DOHH2 (cell line): ENCODE data around the gene MRPS5.

Experiments
- H3F3A ChIP-seq: fragments of 200-600 bp; sonication (generic), shearing (Covaris generic); 2 replicates; pipeline ENCODE4 v1.6.0; 2016; ENCODE audit warnings: antibody characterized with exemption, mild to moderate bottlenecking; ENCODE audit not compliant: control insufficient read depth, insufficient read depth
- H3K27ac ChIP-seq: fragments of 200-600 bp; sonication (generic); 2 replicates; pipeline ENCODE4 v1.5.1; 2014; ENCODE audit warnings: low read depth, mild to moderate bottlenecking, low read length, moderate library complexity
- H3K27me3 ChIP-seq: fragments of 200-600 bp; sonication (generic); 2 replicates; pipeline ENCODE4 v1.6.1; 2014; ENCODE audit warnings: mild to moderate bottlenecking, low read length, mixed read lengths; ENCODE audit not compliant: control insufficient read depth
- H3K36me3 ChIP-seq: fragments of 200-600 bp; sonication (generic); 2 replicates; pipeline ENCODE4 v1.6.1; 2014; ENCODE audit warnings: mild to moderate bottlenecking, low read length, moderate library complexity, mixed read lengths; ENCODE audit not compliant: control insufficient read depth
- H3K4me1 ChIP-seq: fragments of 200-600 bp; sonication (generic); 2 replicates; pipeline ENCODE4 v1.6.1; 2014; ENCODE audit warnings: mild to moderate bottlenecking, low read length, mixed read lengths; ENCODE audit not compliant: control insufficient read depth
- H3K4me2 ChIP-seq: fragments of 200-600 bp; sonication (generic); 2 replicates; pipeline ENCODE4 v1.6.0; 2014; ENCODE audit warnings: mild to moderate bottlenecking, low read length, moderate library complexity
- H3K4me3 ChIP-seq: fragments of 200-600 bp; sonication (generic); 2 replicates; pipeline ENCODE4 v1.5.1; 2014; ENCODE audit warnings: mild to moderate bottlenecking, low read length, mixed read lengths
- H3K79me2 ChIP-seq: fragments of 200-600 bp; sonication (generic); 2 replicates; pipeline ENCODE4 v1.6.1; 2014; ENCODE audit warnings: mild to moderate bottlenecking, low read length, mixed read lengths; ENCODE audit not compliant: control insufficient read depth
- H3K9me2 ChIP-seq: fragments of 200-600 bp; sonication (generic); replicated peaks from 2 replicates; pipeline ENCODE4 v1.6.1; 2014; ENCODE audit warnings: mild to moderate bottlenecking, low read length, mixed read lengths; ENCODE audit not compliant: control insufficient read depth
- H3K9me3 ChIP-seq: fragments of 200-600 bp; sonication (generic); 2 replicates; pipeline ENCODE4 v1.6.1; 2014; ENCODE audit warnings: antibody characterized with exemption, low read length, mixed read lengths; ENCODE audit not compliant: control insufficient read depth, insufficient read depth
- H4K20me1 ChIP-seq: fragments of 200-600 bp; sonication (generic); 2 replicates; pipeline ENCODE4 v1.6.0; 2014; ENCODE audit warnings: low read depth, mild to moderate bottlenecking, antibody characterized with exemption, low read length, moderate library complexity; ENCODE audit not compliant: control insufficient read depth, insufficient read depth
- EZH2phosphoT487 ChIP-seq: fragments of 200-600 bp; sonication (generic); IDR thresholded peaks from 2 replicates; pipeline ENCODE4 v1.6.1; 2017; ENCODE audit warnings: borderline replicate concordance, mild to moderate bottlenecking, antibody characterized with exemption, low read length, moderate library complexity, mixed read lengths
- TF ChIP-seq, protein P1 (sequence below): fragments of 200-600 bp; sonication (generic); IDR thresholded peaks from one replicate; pipeline ENCODE4 v1.5.1; 2014; ENCODE audit warnings: antibody characterized with exemption, mild to moderate bottlenecking, low read depth, low read length; ENCODE audit not compliant: poor library complexity, severe bottlenecking

The MRPS5 gene

DNA sequence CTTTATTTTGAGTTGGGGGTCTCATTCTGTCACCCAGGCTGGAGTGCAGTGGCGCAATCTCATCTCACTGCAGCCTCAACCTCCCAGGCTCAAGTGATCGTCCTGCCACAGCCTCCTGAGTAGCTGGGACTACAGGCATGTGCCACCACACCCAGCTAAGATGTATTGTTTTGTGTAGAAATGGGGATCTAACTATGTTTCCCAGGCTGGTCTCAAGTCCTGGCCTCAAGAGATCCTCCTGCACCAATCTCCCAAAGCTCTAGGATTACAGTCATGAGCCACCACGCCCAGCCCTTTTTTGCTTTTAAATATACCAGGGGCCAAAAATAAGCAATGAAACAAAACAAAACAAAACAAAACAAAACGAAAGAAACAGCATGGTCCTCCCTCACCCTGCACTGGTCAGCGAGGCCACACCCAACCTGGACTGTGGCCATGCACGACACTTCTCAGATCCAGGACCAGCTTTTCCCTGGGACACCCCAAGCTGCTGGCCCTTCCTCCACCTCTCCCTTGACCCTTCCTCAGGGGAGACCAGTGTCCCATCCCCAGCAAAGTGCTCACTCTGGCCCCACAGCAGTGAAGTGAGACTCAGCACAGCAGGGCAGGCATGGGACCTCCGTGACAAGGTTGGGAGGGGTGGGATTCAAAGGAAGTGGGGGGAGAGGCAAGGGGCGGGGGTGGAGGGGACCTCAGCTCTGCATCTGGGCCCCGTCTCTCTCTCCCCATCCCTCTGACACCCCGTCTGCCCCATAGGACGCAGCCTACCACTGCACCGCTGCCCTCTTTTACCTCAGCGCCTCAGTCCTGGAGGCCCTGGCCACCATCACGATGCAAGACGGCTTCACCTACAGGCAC is 72.6 kb downstream of the MRPS5 start:
- Histone ChIP-seq H3K27ac (no peak overlapping the region), H3K9me3 (no peaks in the 10 kb centered on the region), H3K4me1 (no peaks in the 10 kb centered on the region), H4K20me1 (no peaks in the 10 kb centered on the region), H3K4me3 (no peak overlapping the region), H3K79me2 (no peaks in the 10 kb centered on the region), H3K9me2 (no peaks in the 10 kb centered on the region), H3K27me3 (peaks cover 6% of the 10 kb centered on the region; the same call in 1 of the 2 replicates), H3F3A (no peaks in the 10 kb centered on the region), H3K4me2 (no peak overlapping the region), H3K36me3 (no peaks in the 10 kb centered on the region)
- TF ChIP-seq, protein P1, sequence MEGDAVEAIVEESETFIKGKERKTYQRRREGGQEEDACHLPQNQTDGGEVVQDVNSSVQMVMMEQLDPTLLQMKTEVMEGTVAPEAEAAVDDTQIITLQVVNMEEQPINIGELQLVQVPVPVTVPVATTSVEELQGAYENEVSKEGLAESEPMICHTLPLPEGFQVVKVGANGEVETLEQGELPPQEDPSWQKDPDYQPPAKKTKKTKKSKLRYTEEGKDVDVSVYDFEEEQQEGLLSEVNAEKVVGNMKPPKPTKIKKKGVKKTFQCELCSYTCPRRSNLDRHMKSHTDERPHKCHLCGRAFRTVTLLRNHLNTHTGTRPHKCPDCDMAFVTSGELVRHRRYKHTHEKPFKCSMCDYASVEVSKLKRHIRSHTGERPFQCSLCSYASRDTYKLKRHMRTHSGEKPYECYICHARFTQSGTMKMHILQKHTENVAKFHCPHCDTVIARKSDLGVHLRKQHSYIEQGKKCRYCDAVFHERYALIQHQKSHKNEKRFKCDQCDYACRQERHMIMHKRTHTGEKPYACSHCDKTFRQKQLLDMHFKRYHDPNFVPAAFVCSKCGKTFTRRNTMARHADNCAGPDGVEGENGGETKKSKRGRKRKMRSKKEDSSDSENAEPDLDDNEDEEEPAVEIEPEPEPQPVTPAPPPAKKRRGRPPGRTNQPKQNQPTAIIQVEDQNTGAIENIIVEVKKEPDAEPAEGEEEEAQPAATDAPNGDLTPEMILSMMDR = no peak
- TF ChIP-seq EZH2phosphoT487 = no peak

DNA sequence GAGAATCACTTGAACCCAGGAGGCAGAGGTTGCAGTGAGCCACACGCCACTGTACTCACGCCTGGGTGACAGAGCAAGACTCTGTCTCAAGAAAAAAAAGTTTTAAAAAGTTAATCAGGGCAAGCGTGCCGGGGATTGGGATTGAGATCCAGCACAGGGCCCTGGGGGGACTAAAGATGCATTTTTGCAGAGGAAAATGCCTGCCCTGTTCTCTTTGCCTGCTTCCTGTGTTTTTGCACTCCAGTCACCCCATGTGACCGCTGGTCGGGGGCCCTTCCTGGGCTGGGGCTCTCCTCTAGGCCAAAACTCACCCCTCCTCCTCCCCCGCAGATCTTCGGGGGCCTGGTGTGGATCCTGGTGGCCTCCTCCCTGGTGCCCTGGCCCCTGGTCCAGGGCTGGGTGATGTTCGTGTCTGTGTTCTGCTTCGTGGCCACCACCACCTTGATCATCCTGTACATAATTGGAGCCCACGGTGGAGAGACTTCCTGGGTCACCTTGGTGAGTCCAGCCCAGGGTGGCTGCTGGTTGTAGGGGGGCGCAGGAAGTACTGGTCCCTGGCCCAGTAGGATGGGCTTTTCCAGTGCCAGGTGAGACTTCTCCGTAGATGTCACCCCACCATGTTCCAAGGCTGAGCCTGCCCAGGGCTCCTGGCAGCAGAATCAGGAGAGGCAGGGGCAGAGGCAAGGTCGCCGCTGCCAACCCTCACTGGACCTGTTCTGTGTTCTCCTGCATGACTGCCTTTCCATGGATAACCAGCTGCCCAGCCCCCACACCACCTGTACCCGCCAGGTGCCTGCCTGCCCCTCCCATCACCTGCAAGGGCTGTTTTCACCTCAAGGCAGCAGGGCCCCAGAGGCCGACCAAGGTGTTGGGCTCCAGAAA is 73.7 kb downstream of the MRPS5 start:
- no peaks in the 10 kb centered on the region for H3K4me1 ChIP-seq
- H3K79me2 ChIP-seq = no peaks in the 10 kb centered on the region
- no peaks in the 10 kb centered on the region for H3K9me3 ChIP-seq
- no peaks in the 10 kb centered on the region for H3K9me2 ChIP-seq
- H3K36me3 ChIP-seq = no peaks in the 10 kb centered on the region
- H3F3A ChIP-seq = no peaks in the 10 kb centered on the region
- H3K27me3 ChIP-seq = peaks cover 15% of the 10 kb centered on the region
- no peak overlapping the region for H3K4me2 ChIP-seq
- H4K20me1 ChIP-seq = no peaks in the 10 kb centered on the region
- no peak overlapping the region for H3K27ac ChIP-seq
- TF ChIP-seq, protein P1 = no peak
- TF ChIP-seq EZH2phosphoT487 = no peak
- H3K4me3 ChIP-seq = no peak overlapping the region

DNA sequence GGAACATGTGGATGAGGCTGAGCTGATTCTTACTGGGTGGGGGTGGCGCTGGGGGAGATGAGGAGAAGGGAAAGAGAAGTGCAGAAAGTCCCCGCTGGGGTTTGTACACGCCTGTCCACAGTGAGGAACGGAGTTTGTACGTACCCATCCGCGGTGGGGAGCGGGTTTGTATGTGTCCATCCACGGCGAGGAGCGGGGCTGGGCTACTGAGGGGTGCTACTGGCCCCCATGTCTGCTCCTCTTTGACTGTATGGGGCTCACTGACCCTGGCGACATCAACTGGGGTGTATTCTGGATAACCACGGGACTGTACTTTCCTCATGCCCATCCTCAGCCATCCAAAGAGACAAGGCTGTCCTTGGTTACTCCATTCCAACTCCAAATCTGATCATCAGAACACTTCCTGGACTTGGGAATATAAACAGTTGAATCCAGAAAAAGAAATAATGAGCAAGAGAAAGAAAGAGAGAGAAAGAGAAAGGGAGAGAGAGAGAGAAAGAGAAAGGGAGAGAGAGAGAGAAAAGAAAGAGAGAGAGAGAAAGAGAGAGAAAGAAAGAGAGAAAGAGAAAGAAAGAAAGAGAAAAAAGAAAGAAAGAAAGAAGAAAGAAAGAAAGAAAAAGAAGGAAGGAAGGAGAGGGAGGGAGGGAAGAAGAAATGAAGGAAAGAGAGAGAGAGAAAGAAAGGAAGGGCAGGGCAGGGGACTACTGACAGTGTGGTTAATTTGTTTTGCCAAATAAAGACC is 75.1 kb downstream of the MRPS5 start:
- Histone ChIP-seq H3K4me1 (no peaks in the 10 kb centered on the region), H3K79me2 (no peaks in the 10 kb centered on the region), H3K9me3 (no peaks in the 10 kb centered on the region), H3K36me3 (no peaks in the 10 kb centered on the region), H3K27ac (no peak overlapping the region), H4K20me1 (no peaks in the 10 kb centered on the region), H3K4me2 (no peak overlapping the region), H3F3A (no peaks in the 10 kb centered on the region), H3K27me3 (peaks cover 28% of the 10 kb centered on the region), H3K4me3 (no peak overlapping the region), H3K9me2 (no peaks in the 10 kb centered on the region)
- TF ChIP-seq EZH2phosphoT487 = no peak
- TF ChIP-seq, protein P1 = no peak
